Heart right ventricle (tissue), 16 donors: Measurements from ENCODE around the gene DNAH8. TPM values are rescaled to one million over a fixed set of nuclear protein-coding genes. Genes with fewer than 3 reads are reported as not detected.

Source experiments
- ATAC-seq, 8 donors: fragments of 200-7000 bp; cut with Tn5 transposase; one replicate each; pipeline ENCODE4 v1.9.1; 2020; ENCODE audit warnings: mild to moderate bottlenecking in 8 of 8, moderate library complexity in 8 of 8, moderate number of reproducible peaks in 1 of 8
- DNase-seq, 2 donors: peaks; one replicate each; pipeline ENCODE4 v3.0.0-alpha.2; 2020
- H3K27ac ChIP-seq, 10 donors: fragments of 200-600 bp; sonication (generic) in 2 of 10; one replicate each; pipeline versions ENCODE4 v1.5.0 to v1.8.0; 2020 to 2022; ENCODE audit warnings: mild to moderate bottlenecking in 3 of 10
- H3K27me3 ChIP-seq, 7 donors: fragments of 200-600 bp; one replicate each; pipeline ENCODE4 v1.8.0; 2021 to 2022; ENCODE audit warnings: mild to moderate bottlenecking in 2 of 7
- H3K36me3 ChIP-seq, 9 donors: fragments of 200-600 bp; sonication (generic) in 1 of 9; one replicate each; pipeline versions ENCODE4 v1.5.0 to v1.8.0; 2020 to 2022; ENCODE audit warnings: mild to moderate bottlenecking in 2 of 9
- H3K4me1 ChIP-seq, 9 donors: fragments of 200-600 bp; sonication (generic) in 1 of 9; one replicate each; pipeline versions ENCODE4 v1.5.0 to v1.8.0; 2020 to 2022; ENCODE audit warnings: mild to moderate bottlenecking in 4 of 9
- H3K4me3 ChIP-seq, 10 donors: fragments of 200-600 bp; sonication (generic) in 2 of 10; one replicate each; pipeline versions ENCODE4 v1.5.0 to v1.8.0; 2020 to 2022; ENCODE audit warnings: mild to moderate bottlenecking in 7 of 10, moderate library complexity in 2 of 10
- H3K9me3 ChIP-seq, 11 donors: fragments of 200-600 bp in 10 of 11; sonication (generic) in 2 of 11; one replicate each; pipeline versions ENCODE4 v1.5.0 to v1.8.0; 2013 to 2022; ENCODE audit warnings: mild to moderate bottlenecking in 2 of 11, control low read depth in 1 of 11, moderate library complexity in 1 of 11
- CTCF ChIP-seq, 9 donors: fragments of 200-600 bp; sonication (generic) in 2 of 9; IDR thresholded peaks; one replicate each; pipeline versions ENCODE4 v1.5.0 to v1.8.0; 2021 to 2022; ENCODE audit warnings: antibody characterized with exemption in 9 of 9, mild to moderate bottlenecking in 5 of 9, moderate library complexity in 1 of 9
- WGBS, 2 donors: extraction: QIAGEN DNeasy Blood & Tissue Kit; methylation state at CpG; one replicate each; pipeline ENCODE4 v1.1.7; 2013; ENCODE audit warnings: inconsistent platforms in 1 of 2; 5-methylcytosine and 5-hydroxymethylcytosine counted together
- intact Hi-C, 10 donors: fragments of 100-400 bp; cut with DNase I; formaldehyde crosslinking; loops; one replicate each; pipeline versions ENCODE4 v1.11.1 to v1.14.2; 2022
- polyA plus RNA-seq, 2 donors: library from polyadenylated mRNA; stranded (reverse); fragments of 200-250 nt; gene quantifications; one replicate each; pipeline ENCODE4 v1.2.3, GENCODE V29; 2013
- total RNA-seq, 10 donors: library from RNA; stranded (reverse); fragmentation: NEBNext Ultra II Directional in 3 of 10; extraction: Animal tissue kit (Norgen Biotek cat#: 25700) in 3 of 10; gene quantifications; one replicate each; pipeline versions ENCODE4 v1.2.1 to v1.2.4, GENCODE V29; 2021 to 2023
- donor health status: Arrhythmogenic right ventricular cardiomyopathy.
- donor health status: ischemic (EF 13 %, LVEDD 7.1; RV severe dilation, severe dysfunction).
- donor health status: healthy with polysubstance abuse.
- donor health status: DM: no; HTN: yes; CAD: no.
- donor health status: DM: no; HTN: no; CAD: no.
- donor health status: ischemic (EF 25% LVEDD 6.9; RV normal size, moderate dysfunction).
- donor health status: ischemic (EF 25% LVEDD 5.7; RV mildly dilated, moderate dysfunction).
- donor health status: healthy.
- donor health status: DM: yes; HTN: yes; CAD: no.
- donor health status: Ischemic cardiomyopathy.
- donor health status: ischemic (EF 35%, LVEDD 5.7; RV mildly dilated, moderate dysfunction).
- donor health status: nonischemic (EF 11% LVEDD 7.7; RV severe dilation, severe dysfunction).
- donor health status: DM: yes; HTN: yes; CAD: no.
- donor health status: PGD.
- donor health status: ischemic (EF 29% LVEDD 5.4; RV normal size, mild dysfunction).
- donor health status: nonischemic (EF 23%, LVEDD 6.1; RV moderate dilation, normal function).

The DNAH8 gene
- total and polyA plus RNA-seq, 12 donors: 0.02 to 0.09 (median 0.03) TPM; not detected in 8

GRCh38 chr6:38848760-38849159 is 133.6 kb downstream of the DNAH8 start:
- no peaks in the 10 kb centered on the region for H3K36me3 ChIP-seq
- WGBS, 2 donors: 88 to 90% methylated on average over 2 of the region's 2 CpGs
- H3K4me3 ChIP-seq: no peak overlapping the region
- H3K27me3 ChIP-seq: peaks cover 0 to 25% (median 13%) of the 10 kb centered on the region in 7 donors
- ATAC-seq (no peak), DNase-seq (no peak)
- no peaks in the 10 kb centered on the region for H3K9me3 ChIP-seq
- H3K27ac ChIP-seq: no peak overlapping the region
- TF ChIP-seq CTCF (IDR thresholded peaks at IDR 0.05): no peak
- intact Hi-C loops: no loop called here
- no peaks in the 10 kb centered on the region for H3K4me1 ChIP-seq

- no peaks in the 10 kb centered on the region for H3K36me3 ChIP-seq
- DNase-seq (no peak), ATAC-seq (no peak)
- TF ChIP-seq CTCF (IDR thresholded peaks at IDR 0.05): no peak
- H3K27me3 ChIP-seq: peaks cover 0 to 27% (median 17%) of the 10 kb centered on the region in 7 donors
- no peaks in the 10 kb centered on the region for H3K4me1 ChIP-seq
- 44 to 57% methylated on average over 3 of the region's 3 CpGs for WGBS, 2 donors
- intact Hi-C loops: loop anchor here in 1 of 10 donors (2.0 kb wide), 1 partner anchor 39 kb away; no protein-coding TSS in a partner anchor
- H3K27ac ChIP-seq: no peak overlapping the region
- no peaks in the 10 kb centered on the region for H3K9me3 ChIP-seq
- H3K4me3 ChIP-seq: no peak overlapping the region
These were observed 137.1 kb downstream of the DNAH8 start for GRCh38 chr6:38852215-38852614.

- Histone ChIP-seq H3K9me3 (no peaks in the 10 kb centered on the region), H3K27me3 (peaks cover 0 to 33% (median 12%) of the 10 kb centered on the region in 7 donors), H3K4me3 (no peak overlapping the region), H3K4me1 (no peaks in the 10 kb centered on the region), H3K27ac (no peak overlapping the region), H3K36me3 (no peaks in the 10 kb centered on the region)
- WGBS, 2 donors: 90 to 94% methylated on average over 2 of the region's 2 CpGs
- no peak for TF ChIP-seq CTCF (IDR thresholded peaks at IDR 0.05)
- intact Hi-C loops: loop anchor here in 1 of 10 donors (2.0 kb wide), 1 partner anchor 40 kb away; no protein-coding TSS in a partner anchor
- DNase-seq (no peak), ATAC-seq (no peak)
These were observed 138.1 kb downstream of the DNAH8 start for GRCh38 chr6:38853236-38853635.

GRCh38 chr6:38856492-38856891 is 141.4 kb downstream of the DNAH8 start:
- Histone ChIP-seq H3K4me1 (no peaks in the 10 kb centered on the region), H3K27me3 (peaks cover 0 to 19% (median 7%) of the 10 kb centered on the region in 7 donors), H3K9me3 (no peaks in the 10 kb centered on the region), H3K4me3 (no peak overlapping the region), H3K36me3 (no peaks in the 10 kb centered on the region), H3K27ac (no peak overlapping the region)
- ATAC-seq (no peak), DNase-seq (no peak)
- intact Hi-C loops: no loop called here
- 69 to 74% methylated on average over 2 of the region's 2 CpGs for WGBS, 2 donors
- no peak for TF ChIP-seq CTCF (IDR thresholded peaks at IDR 0.05)
